GM18511 (cell line): ENCODE measurements around the gene SELENOV.

Source experiments
- ATAC-seq: cut with Tn5 transposase; IDR thresholded peaks from one replicate; pipeline ENCODE4 v1.9.1; 2021; ENCODE audit warnings: mild to moderate bottlenecking, moderate library complexity; ENCODE audit not compliant: unreplicated experiment

Gene SELENOV

DNA sequence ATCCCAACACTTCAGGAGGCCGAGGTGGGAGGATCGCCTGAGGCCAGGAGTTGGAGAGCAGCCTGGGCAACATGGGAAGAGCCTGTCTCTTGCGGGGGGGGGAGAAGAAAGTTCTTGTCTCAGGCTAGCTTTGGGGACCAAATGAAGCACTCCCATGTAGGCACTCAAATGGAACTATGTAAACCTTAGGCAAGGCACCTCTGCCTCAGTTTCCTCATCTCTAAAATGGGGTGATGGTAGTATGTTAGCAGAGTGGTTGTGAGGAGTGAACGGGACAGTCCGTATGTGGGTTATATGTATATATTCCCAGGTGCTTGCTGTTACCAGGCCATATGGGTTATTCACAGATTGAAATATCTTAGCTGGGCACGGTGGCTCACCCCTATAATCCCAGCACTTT is 22.7 kb upstream of the SELENOV start:
- ATAC-seq, result no peak

DNA sequence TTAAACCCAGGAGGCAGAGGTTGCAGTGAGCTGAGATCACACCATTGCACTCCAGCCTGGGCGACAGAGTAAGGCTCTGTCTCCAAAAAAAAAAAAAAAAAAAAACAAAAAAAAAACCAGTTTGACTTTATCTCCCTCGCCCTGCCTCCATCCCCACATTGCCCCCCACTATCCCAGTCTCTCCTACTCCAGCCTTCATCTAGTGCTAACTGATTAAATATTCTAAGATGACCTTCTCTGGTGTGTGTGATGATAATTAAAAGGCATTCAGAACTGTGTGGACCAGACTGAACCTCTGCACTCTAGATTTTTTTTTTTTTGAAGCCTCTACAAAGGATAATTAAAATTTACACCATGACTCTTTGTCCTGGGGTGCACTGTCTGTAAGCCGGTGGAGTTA is 22.2 kb upstream of the SELENOV start:
- ATAC-seq, result no peak

DNA sequence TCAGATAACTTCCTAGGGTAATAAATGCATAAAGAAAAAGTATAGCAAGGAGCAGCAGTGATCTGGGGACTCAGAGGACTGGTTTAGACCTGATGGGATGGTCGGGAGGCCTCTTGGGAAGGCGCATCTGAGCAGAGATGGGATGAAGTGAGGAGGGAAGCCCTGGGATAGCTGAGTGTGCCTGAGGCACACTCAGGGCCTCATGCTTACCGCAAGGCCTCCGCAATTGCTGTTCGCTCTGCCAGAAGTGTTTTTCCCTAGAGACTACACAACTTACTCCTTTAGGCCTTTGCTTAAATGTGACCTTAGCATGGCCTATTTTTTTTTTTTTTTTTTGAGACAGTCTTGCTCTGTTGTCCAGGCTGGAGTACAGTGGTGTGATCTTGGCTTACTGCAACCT is 20.3 kb upstream of the SELENOV start:
- ATAC-seq, result no peak

DNA sequence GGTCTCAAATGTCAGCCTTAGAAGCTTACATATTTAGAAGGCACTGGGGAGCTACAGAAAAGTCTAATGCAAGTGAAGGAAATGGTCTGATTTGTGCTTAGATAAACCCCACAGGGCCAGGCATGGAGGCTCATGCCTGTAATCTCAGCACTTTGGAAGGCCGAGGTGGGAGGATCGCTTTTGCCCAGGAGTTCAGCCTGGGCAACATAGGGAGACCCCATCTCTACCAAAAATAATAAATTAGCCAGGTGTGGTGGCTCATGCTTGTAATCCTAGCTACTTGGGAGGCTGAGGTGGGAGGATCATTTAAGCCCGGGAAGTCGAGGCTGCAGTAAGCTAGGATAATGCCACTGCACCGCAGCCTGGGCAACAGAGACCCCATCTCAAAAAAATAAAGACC is 18.9 kb upstream of the SELENOV start:
- no peak for ATAC-seq

DNA sequence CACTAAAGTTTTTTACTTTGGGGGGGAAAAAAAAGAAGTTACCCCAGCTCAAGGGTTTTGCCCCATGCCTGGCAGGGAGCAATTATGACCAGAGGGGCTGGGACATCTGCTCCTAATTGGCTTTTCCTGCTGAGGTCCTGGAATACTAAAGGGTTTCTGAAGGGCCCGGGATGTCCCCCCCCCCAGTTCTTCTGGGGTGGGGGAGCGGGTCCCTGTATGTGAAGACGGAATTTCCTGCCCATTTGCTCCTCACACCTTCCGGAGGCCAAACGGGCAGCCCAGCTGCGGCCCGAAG is 17.3 kb upstream of the SELENOV start:
- ATAC-seq, result no peak

DNA sequence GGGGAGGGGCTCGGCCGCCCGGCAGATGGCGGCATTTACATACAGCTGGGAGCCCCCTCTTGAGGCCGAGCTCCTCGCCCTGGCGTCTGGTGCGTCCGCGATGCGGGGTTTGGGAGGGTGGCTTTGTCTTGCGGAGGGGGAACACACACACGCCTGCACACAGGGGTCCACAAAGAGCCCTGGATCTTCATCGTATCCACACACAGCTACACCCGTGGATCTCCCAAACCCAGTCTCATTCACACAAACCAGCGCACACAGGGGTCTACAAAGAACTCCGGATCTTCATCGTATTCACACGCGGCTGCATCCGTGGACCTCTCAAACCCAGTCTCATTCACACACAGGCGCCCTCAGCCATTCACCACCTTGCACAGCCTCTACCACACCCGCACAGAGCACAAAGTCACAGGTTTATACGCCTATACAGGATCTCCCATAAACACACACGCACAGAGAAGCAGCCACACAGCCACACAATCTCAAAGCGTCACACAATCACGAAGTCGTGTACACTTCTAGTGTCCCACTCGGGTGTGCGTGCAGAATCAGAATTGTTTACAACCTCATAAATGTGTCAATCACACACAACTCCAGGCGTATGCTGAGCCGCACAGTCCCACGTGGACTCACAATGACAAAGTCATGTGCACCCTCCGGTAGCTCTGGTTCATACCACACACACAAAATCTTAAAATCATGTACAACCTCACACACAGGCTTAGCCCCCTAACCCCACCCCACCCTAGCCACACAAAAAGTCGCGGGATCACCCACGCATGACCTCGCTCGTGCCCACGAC is 16.7 kb upstream of the SELENOV start:
- no peak for ATAC-seq

DNA sequence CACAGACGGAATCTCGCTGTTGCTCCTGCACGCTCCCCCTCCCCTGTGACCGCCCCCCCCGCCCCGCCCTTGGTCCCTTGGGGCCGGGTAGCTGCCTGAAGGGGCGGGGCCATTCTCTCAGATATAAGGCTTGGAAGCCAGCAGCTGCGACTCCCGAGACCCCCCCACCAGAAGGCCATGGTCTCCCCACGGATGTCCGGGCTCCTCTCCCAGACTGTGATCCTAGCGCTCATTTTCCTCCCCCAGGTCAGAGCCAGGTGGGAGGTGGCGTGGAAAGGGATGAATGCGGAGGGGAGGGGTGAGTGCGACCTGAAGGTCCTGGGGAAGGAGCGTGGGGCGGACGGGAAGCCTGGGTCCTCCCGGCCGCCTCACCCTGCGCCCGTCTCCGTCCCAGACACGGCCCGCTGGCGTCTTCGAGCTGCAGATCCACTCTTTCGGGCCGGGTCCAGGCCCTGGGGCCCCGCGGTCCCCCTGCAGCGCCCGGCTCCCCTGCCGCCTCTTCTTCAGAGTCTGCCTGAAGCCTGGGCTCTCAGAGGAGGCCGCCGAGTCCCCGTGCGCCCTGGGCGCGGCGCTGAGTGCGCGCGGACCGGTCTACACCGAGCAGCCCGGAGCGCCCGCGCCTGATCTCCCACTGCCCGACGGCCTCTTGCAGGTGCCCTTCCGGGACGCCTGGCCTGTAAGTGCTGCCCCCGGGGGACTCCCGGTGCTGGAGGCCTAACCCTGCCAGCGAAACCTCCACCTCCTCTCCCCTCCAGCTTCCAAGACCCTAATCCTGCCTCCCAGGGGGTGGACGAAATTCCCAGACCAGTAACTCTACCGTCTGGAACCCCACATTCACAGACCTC is 15.9 kb upstream of the SELENOV start, which contains the start of gene DLL3:
DLL3 (plus strand) TSS at position 150 of the 845 bp plus-strand sequence; CDS start at position 178, 28 bp downstream.
- no peak for ATAC-seq

DNA sequence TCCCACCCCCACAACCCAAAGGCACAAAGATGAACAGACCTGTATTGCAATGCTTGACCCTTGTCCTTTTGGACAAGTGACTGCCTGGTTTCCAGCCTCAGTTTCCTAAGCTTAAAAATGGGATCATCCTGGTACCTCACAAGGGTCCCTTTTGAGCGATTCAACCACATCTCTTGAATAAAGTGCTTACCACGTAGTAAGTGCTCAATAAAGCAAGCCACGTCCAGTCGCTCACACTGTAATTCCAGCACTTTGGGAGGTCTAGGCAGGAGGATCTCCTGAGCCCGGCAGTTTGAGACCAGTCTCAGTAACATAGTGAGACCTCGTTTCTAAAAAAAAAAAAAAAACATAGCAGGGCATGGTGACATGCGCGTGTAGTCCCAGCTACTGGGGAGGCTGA is 15.0 kb upstream of the SELENOV start:
- no peak for ATAC-seq

DNA sequence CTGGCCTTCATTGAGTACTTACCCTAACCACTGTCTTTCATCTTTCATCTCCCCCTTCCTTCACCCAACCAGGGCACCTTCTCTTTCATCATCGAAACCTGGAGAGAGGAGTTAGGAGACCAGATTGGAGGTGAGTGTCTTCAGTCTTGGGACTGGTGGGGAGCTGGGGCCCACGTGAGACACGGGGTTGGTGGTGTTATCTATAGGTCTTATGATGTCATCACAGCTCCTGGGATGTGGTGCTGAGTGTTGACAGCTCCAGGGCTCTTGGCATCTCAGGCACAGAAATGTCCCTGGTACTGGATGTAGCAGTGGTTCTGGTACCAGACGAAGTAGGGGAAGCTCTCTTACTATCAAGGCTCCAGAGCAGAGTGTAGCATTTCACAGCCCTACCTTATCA is 14.4 kb upstream of the SELENOV start:
- no peak for ATAC-seq

DNA sequence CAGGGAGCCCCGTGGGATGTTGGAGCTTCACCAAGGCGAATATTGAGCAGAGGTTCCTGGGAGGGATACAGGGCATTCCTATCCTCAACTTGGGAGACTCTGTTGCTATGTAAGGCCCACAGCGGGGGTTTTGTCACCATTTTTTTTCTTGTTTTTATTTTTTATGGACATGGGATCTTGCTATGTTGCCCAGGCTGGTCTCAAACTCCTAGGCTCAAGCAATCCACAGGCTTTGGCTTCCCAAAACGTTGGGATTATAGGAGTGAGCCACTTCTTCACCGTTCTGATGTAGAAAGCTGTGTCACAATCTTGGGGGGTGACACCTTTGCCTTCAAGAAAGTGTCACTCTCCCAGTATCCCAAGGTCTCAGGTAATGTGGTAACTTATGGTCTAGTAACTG is 13.6 kb upstream of the SELENOV start:
- ATAC-seq, result no peak

DNA sequence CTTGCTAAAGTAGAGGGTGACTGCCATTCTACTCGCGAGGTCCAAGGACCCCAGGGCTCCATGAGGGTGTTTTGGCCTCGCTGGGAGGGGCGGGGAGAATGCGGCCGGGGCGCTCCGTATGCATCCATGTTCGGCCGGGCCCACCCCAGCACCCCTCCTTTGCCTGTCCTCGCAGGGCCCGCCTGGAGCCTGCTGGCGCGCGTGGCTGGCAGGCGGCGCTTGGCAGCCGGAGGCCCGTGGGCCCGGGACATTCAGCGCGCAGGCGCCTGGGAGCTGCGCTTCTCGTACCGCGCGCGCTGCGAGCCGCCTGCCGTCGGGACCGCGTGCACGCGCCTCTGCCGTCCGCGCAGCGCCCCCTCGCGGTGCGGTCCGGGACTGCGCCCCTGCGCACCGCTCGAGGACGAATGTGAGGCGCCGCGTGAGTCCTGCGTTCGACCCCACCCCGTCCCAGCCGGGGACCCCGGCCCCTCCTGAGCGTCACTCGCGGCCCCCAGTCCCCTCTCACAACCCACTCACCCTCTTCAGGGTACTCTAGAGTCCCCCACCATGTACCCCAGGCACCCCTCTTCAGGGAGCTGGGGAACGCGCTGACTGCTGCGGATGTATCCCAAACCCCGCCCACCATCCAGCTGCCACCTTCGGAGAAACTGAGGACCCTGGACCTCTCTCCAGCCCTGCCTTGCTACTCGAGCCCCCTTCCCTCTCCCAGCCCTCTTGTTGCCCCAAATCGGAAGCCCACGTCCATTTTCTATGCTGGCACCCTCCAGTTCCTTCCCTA is 12.1 kb upstream of the SELENOV start:
- ATAC-seq, result no peak

DNA sequence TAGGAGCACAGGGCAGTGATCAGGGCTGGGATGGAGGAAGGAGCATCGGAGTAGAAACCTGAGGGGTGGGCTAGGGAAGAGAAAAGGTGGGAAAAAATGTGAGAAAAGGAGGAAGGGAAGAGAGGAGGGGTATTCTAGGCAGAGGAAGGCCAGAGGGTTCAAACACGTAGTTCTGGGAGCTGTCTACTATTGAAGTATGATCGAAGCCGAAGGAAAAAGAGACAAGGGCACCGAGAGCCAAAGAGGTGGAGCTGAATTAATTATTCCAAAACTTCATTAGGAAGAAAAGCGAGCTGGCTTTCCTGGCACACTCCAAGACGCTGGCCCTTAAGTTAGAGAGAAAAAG is 8.4 kb upstream of the SELENOV start:
- no peak for ATAC-seq

DNA sequence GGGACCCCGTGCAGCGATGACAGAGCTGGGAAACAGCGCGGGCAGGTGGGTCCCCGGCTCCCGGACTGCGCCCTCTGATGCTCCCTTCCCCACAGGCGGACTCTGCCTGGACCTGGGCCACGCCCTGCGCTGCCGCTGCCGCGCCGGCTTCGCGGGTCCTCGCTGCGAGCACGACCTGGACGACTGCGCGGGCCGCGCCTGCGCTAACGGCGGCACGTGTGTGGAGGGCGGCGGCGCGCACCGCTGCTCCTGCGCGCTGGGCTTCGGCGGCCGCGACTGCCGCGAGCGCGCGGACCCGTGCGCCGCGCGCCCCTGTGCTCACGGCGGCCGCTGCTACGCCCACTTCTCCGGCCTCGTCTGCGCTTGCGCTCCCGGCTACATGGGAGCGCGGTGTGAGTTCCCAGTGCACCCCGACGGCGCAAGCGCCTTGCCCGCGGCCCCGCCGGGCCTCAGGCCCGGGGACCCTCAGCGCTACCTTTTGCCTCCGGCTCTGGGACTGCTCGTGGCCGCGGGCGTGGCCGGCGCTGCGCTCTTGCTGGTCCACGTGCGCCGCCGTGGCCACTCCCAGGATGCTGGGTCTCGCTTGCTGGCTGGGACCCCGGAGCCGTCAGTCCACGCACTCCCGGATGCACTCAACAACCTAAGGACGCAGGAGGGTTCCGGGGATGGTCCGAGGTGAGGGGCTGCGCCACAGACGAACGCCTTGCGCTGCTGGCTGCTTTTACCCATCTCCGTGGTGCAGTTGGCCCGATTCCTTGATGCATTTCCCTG is 7.8 kb upstream of the SELENOV start:
- no peak for ATAC-seq

DNA sequence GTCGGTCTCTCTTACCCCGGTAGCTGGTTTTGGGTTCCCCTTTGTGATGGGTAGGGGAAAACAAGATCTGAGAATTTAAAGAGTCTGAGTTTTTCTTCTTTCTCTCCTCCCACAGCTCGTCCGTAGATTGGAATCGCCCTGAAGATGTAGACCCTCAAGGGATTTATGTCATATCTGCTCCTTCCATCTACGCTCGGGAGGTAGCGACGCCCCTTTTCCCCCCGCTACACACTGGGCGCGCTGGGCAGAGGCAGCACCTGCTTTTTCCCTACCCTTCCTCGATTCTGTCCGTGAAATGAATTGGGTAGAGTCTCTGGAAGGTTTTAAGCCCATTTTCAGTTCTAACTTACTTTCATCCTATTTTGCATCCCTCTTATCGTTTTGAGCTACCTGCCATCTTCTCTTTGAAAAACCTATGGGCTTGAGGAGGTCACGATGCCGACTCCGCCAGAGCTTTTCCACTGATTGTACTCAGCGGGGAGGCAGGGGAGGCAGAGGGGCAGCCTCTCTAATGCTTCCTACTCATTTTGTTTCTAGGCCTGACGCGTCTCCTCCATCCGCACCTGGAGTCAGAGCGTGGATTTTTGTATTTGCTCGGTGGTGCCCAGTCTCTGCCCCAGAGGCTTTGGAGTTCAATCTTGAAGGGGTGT is 7.1 kb upstream of the SELENOV start:
- ATAC-seq, result no peak

DNA sequence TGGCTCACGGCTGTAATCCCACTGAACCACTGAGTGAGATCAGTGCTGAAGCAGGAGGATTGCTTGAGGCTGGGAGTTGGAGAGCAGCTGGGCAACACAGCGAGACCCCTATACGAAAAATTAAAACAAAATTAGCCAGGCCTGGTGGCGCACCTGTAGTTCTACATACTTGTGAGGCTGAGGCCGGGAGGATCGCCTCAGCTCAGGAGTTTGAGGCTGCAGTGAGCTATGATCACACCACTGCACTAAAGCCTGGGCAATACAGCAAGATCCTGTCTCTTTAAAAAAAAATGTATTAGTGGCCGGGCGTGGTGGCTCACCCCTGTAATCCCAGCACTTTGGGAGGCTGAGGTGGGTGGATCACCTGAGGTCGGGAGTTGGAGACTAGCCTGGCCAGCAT is 6.3 kb upstream of the SELENOV start:
- ATAC-seq, result no peak

DNA sequence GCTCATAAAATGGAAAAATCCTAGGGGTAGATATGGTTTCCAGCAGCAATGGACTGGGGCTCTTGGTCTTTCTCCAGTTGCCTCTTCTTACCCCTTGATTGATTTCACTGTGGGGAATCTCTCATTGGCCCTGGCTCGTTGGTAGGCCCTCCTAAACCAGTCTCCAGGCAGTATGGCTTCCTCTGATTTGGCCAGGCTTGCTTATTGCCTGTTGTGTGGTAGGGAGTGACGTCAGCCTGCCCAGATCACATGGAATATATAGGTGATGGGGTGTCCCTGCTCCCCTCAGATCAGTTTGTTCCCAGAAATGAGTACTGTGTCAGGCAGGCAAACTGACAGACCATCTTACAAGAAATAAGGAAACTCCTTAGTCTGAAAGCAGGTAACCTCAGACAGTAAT is 5.7 kb upstream of the SELENOV start:
- no peak for ATAC-seq

DNA sequence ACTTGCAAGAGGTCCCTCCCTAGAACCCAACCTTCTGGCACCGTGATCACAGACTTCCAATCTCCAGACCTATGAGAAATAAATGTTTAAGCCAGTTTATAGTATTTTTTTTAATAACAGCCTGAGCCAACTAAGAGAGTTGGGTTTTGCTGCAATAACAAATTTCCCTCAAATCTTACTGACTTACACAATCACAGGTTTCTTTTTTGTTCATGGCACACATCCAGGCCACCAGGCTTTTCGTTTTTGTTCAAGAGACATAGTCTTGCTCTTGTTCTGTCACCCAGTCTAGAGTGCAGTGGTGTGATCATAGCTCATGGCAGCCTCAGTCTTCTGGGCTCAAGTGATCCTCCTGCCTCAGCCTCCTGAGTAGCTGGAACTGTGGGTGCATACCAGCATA is 2.0 kb upstream of the SELENOV start:
- ATAC-seq, result no peak

DNA sequence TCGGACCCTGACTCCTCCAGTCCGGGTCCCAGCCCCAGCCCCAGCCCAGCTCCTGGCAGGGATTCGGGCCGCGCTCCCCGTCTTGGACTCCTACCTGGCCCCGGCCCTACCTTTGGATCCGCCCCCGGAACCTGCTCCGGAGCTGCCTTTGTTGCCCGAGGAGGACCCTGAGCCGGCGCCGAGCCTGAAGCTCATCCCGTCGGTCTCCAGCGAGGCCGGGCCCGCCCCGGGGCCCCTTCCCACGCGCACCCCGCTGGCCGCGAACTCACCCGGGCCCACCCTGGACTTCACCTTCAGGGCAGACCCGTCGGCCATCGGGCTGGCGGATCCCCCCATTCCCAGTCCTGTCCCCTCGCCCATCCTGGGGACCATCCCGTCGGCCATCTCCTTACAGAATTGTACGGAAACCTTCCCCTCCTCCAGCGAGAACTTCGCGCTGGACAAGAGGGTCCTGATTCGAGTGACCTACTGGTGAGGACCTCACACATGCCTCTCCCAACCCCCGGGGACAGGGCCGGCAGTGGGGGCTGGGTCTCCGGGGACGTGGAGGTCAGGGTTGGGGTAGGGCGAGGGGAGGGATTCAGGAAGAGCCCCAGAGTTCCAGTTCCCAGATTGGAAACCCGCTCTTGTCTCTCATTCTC is 732 bp downstream of the SELENOV start:
- ATAC-seq, result no peak

DNA sequence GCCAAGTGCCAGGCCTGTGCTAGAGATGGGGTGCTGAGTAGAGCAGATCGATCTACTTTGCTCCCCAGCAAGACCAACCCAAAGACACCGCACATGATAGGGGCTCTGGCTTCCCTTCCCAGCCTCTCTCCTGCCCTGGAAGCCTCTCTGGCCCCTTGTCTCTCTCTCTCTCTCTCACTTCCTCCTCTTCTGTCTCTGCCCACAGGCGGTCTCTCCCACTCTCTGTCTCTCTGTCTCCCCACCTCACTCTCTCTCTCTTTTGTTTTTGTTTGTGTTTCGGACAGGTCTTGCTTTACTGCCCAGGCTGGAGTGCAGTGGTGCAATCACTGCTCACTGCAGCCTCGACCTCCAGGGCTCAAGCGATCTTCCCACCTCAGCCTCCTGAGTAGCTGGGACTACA is 1.3 kb downstream of the SELENOV start:
- ATAC-seq, result no peak

DNA sequence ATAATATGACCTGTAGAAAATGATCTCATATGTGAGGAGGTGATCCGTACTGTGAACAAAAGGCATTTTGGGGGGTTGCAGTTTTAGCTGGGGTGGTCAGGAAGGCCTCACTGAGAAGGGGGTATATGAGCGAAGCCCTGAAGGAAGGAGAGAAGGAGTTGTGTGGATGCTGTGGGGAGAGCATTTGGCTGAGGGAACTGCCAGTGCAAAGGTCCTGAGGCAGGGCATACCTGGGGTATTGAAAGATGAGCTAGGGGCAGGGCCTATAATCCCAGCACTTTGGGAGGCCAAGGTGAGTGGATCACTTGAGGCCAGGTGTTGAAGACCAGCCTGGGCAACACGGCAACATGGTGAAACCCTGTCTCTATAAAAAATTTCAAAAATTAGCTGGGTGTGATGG is 2.5 kb downstream of the SELENOV start:
- ATAC-seq, result no peak
